GM19328 (cell line): ENCODE data around the gene PLPP1.

Experiments used
- ATAC-seq: cut with Tn5 transposase; IDR thresholded peaks from one replicate; pipeline ENCODE4 v1.9.1; 2021; ENCODE audit warnings: mild to moderate bottlenecking, moderate library complexity; ENCODE audit not compliant: unreplicated experiment

PLPP1 gene

DNA sequence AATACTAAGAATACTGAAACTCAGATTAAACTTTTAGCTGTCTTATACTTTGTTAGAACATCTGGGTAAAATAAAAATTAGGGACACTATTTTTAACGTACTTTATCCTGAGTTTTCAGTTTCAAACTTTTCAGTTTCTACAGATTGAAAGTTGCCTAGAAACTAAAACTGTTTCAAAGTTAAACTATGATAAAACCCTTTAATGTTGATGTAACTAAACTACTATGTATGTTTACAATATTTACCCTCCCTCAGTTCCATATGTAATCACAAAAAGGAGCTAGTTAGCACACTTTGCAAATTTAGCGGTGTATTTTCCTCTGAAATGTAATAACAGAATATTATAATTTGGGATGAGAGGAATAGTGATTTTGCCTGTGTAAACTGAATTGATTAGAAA is 121.1 kb downstream of the PLPP1 start:
- no peak for ATAC-seq

DNA sequence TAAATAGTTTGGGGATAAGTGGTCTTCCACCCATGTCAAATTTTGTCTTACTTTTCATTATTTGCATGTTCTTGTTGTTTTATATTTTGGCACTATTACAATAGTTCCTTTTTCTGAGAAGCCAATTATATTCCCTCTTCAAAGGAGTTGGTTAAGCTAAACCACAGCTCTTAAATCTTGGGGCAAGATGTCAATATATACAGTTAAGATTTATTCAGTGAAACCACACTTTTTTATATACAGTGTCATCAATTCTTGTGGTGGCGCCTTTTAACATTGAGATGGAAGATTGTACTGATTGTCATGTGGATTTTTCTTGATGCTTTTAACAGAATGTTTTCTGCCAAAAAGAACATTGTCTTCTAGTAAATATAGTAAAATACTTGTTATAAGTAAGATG is 122.9 kb downstream of the PLPP1 start:
- no peak for ATAC-seq

DNA sequence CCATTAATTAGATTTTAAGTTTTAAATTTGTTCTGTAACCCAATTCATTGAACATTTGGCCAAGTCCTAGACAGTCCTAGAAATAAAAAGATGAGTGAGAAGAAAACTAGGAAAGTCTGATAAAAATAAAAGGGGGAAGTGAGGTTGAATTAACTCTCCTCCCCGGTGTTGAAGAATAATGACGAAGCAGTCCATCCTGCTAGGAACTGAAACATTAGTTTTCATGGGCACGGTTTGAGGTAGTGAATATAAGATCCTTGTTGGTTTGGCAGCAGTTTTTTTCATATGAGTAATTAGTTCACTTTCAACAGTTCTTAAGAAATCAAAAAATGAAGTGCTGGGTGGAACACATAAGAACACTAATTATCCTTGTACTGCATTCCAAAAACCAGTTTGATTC is 123.9 kb downstream of the PLPP1 start:
- ATAC-seq = no peak

DNA sequence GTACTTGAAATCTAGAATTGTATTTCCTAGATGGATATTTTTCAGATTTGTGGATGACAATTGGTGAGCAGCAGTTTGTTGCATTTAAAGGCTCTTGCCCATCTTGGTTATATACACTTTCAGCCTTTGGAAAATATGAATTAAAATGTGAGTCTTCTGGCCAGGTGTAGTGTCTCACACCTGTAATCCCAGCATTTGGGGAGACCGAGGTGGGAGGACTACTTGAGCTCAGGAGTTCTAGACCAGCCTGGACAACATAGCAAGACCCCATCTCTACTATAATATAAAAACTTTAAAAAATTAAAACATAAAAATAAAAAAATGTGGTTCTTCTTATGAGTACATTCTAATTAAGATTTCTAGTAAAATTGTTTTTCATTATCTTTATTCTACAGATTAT is 125.0 kb downstream of the PLPP1 start:
- no peak for ATAC-seq

DNA sequence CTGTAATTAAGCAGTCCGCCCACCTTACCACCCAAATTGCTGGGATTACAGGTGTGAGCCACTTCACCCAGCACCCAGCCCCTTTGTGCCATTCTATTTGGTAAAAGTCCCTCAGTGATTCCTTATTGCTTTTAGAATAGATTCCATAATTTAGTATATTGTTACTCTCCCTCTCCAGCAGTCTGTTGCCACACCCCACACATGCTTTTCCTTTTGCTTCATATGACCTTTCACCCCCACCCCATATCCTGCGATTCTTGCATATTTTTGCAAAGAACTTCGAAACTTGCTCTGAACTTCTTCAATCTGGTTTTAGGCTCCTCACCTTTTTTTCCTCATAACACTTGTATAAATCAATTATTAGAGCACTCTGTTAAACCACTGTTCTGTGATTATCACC is 126.8 kb downstream of the PLPP1 start:
- ATAC-seq = no peak

DNA sequence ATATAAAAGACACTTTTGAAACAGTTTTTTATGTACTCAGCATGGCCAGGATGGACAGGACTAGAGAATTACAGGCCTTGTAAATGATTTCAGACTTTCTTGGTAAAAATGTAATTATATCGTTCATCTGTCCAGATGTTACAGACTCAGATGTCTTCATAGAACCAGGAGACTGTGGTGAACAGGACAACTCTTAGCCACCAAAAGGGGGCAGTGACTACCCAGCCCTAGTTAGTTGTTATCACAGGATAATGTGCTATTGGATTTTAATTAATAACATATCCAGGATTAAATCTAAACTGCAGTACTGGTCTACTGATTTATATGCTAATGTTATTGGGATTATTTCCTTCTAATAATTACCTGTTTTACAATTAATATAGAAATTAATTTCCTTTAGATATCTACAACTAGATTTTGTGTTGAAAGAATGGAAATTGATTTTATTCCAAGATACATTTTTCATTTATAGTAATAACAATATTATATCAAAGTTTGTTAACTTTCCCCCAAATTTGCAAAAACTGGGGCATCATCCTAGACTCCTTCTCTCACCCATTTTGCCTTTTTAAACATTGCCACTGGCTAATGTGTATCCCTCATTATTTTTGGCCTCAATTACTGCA is 127.6 kb downstream of the PLPP1 start:
- ATAC-seq = no peak

DNA sequence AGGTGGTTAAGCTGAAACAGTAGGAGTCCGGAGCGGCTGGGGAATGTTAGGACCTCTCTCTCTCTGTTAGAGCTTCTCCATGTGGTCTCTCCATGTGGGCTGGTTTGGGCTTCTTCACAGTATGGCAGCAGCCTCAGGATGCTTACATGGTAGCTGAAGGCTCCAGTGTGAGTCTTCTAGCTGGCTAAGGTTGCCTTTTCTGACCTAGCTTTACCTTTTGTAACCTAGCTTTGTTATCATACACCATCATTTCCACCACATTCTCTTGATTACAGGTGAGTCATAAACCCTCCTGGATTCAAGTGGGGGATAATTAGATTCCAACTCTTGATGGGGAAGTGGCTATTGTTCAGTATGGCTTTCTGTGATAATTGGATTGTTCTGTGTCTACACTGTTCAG is 128.5 kb downstream of the PLPP1 start:
- no peak for ATAC-seq

DNA sequence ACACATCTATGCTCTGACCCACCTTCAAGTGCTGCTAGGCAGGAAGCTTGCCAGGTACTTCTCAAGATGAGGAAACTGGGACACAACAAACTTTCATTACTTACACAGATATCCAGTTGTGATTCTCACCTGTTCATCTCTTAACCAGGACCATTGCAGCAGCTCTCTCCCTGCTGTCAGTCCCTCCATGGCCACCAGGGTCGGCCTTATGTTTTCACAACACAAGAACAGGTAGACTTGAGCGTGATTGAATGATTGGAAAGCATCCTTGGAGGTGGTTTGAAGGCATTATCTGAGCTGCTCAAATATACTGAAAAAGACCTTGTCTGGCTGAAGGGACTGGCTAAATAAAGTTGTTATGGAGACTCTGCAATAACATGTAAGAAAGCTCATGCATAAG is 132.6 kb downstream of the PLPP1 start:
- ATAC-seq = no peak

DNA sequence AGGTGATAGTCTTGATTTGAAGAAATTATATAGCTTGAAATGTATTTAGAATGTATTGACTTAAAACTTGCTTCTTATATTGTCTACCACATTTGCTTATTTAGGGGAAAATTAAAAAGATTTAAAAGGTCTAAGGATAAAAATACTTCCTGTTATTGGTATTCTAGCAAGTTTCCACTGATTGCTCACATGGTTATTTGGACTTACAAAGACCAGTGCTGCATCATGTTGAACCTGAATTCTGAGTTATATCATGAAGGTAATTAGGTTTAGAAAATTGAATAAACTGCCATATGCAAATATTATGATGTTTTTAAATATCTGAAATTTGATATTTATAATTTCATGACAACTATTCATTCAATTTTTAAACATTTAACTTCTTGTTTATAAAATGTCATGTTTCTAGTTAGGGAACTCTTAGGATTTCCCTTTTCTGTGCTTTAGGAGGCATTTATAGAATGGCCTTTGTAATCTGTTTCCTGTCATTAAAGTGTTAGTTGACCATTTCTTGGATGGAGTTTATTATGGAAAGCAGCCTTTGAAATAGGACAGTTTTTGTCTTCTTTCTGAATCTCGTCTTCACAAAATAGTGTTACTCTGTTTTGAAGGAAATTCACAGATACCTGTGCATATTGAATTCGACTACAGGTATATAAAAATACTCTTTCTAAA is 141.1 kb downstream of the PLPP1 start:
- ATAC-seq = no peak

DNA sequence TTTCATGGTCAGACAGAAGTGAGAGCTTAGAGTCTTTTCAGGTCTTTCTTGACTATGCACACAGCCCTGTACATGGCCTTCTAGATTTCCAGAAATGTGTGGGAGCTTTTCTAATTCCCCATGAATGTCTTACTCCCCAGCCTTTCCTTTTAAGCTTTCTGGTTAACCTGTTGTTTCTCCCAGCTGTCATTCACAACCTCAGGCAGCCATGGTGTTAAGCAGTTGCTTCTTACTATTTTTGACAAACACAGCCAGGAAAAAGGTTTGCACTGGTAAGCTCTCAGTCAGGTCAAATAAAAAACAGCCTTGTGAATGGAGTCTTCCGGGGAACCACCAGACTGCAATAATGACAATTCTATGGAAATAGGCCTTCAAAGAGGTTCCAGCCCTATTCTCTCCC is 142.1 kb downstream of the PLPP1 start:
- no peak for ATAC-seq

DNA sequence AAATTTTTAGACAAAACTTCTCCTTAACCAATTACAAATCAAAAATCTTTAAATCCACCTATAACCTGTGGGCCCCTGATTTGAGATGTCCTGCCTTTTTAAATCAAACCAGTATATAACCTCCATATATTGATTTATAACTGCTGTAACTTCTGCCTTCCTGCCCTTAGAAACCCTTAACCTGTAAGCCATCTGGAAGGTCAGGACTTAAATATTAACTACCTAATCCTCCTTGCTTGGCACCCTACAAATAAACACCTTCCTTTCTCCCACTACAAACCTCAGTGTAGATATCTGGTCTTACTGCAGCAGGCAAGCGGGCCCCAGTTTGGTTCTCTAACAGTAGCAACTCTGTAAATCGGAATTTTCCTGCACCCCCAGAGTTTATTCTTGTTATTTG is 143.1 kb downstream of the PLPP1 start:
- ATAC-seq = no peak

DNA sequence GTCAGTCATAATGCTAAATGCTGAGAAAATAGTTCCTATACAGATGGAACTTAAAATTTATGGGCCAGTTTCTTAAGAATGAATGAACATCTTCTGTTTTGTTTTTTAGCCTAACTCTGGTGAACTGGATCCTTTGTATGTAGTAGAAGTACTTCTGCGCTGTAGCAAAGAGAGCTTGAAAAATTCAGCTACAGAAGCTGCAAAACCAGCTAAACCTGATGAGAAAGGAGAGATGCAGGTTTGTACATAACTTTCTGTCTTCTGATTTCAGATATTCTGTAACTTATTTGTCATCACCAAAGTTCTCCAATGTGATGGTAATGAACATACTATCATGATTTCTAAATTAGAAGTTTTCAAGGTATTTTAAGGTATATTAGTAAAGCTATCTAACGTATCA is 146.9 kb downstream of the PLPP1 start:
- no peak for ATAC-seq

DNA sequence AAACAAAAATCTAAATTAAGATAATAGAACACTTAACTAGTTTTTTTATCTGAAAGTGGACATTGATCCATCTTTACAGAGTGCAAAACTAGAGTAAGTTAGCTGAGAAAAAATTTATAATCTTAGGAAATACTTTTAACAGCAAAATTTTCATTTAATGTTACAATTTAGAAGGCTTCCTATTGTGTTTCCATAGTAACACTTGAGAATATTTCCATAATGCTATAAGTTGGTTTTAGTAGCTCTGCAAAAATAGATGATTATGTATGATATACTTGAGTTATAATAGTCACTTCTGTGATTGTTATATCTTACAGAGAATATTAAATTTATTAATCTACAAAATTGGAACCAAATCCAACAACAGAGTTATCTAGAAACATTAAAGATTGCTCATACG is 148.4 kb downstream of the PLPP1 start:
- no peak for ATAC-seq

DNA sequence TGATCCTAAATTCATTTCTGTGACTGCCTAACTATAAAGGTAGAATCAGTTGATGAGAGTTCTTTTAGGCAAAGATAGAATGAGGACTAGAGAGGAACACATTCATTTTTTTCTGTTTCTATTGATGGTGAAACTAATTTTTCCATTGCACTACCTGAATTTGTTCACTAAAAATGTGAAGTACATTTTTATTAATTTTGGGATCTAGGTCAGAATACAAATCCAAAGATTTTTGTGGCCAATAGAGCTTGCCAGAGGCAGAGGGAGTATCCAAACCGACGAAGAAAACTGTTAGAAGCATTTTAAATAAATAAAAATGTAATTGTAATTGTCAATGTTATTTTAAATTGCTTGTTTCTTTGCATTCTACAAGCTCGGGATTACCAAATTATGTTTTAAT is 148.9 kb downstream of the PLPP1 start:
- ATAC-seq = no peak

DNA sequence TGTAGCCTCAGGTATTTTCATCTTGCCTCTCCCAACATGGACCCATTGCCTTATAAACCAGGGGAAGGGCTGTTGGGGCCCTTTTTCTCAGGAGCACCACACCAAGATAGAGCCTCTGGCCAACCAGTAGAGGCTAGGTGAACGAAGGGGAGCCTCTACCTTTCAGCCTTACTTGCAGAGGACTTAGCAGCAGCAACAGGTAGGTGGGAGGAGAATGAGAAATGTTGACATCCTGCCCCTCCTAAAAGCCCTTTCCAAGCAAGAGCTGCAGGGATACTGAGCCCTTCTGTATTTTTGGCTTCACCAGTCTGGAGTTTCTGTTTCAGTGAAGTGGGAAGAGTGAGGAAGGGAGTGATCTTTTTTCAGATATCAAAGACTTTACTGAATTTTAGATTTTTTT is 149.5 kb downstream of the PLPP1 start:
- no peak for ATAC-seq

DNA sequence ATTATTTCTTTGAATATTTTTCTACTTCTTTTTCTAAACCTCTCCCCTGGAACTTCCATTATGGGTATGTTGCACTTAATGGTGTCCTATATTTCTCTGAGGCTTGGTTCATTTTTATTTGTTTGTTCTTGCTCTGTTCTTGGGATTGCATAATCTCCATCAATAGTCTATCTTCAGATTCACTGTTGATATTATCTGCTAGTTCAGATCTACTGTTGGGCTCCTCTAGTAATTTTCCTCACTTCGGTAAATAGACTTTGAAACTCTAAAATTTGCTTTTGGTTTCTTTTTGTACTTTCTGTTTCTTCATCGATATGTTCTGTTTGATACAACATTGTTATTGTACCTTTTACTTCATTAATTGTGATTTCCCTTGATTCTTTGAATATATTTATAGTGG is 150.7 kb downstream of the PLPP1 start:
- ATAC-seq = no peak

DNA sequence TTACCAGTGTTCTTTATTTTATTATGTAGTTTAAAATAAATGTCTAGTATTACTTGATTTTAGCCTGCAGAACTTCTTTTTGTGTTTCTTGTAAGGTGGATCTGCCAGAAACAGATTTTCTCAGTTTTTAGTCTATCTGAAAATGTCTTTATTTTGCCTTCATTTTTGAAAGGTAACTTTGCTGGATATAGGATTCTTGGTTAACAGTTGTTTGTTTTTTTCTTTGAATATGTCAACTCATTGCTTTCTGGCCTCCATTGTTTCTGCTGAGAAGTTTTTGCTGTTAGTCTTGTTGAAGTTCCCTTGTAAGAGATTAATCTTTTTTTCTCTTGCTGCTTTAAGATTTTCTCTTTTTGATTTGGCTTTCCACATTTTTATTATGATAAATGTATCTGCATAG is 151.5 kb downstream of the PLPP1 start:
- no peak for ATAC-seq

DNA sequence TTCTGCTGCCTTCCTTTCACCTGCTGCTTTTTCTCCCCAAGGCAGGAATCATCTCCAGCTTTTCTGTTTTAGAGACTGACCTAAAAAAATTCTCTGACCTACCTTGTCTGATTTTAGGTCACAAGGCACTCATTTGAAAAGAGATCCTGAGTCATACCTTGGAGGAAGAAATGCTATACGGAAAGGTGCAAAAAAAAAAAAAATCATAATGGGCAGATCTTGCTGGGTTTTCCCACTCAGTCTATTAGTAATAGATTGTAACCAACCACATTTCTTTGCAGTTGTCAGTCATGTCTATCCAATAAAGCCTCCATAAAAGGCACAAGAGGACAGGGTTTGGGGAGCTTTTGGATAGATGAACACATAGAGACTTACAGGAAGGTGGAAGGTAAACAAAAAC is 157.0 kb downstream of the PLPP1 start:
- ATAC-seq = no peak
